ENCODE data around the gene CACNA1C.
"Not testable (repeated sequence)": the region's sequence is repeated elsewhere in the genome, so short reads cannot be mapped to it uniquely, and the experiment has no call there.

The CACNA1C gene

GRCh38 chr12:2739069-2739468 lies 686.3 kb downstream of the CACNA1C start:
- FAIRE-seq = no peak

- peak; percentile 71 for FAIRE-seq
Observed at GRCh38 chr12:2739832-2740641, 687.2 kb downstream of the CACNA1C start.

DNA sequence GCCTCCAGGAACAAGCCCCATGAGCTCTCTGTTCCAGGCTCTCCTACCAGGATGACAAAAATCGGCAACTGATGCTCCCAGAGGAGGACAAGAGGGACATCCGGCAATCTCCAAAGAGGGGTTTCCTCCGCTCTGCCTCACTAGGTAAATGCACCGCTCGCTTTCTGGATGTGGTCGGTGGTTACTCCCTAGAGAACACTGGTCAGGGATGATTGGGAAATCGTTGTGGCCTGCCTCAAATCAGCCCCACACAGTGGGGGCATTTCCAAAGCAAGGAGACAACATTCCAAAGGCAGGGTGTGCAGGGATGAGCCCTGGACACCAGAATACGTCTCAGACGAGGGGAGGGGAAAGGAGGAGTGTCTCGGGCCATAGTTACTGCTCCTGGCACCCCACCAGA lies 689.2 kb downstream of the CACNA1C start:
- FAIRE-seq = not testable (repeated sequence)

- no peak for FAIRE-seq
Observed at GRCh38 chr12:2743478-2743877, 690.7 kb downstream of the CACNA1C start.

- no peak for FAIRE-seq
Observed at GRCh38 chr12:2745655-2746054, 692.9 kb downstream of the CACNA1C start.
